SK-N-MC (cell line): ENCODE results near the gene KIF3B.

Experiments used
- EZH2 ChIP-seq: fragments of 200-600 bp; sonication (generic); IDR thresholded peaks from one replicate; pipeline ENCODE4 v1.6.1; 2017; ENCODE audit warnings: antibody characterized with exemption
- POLR2AphosphoS5 ChIP-seq: IDR thresholded peaks from 2 replicates; pipeline ENCODE4 v1.6.1; 2012; ENCODE audit warnings: mild to moderate bottlenecking, low read depth, low read length, borderline replicate concordance

DNA sequence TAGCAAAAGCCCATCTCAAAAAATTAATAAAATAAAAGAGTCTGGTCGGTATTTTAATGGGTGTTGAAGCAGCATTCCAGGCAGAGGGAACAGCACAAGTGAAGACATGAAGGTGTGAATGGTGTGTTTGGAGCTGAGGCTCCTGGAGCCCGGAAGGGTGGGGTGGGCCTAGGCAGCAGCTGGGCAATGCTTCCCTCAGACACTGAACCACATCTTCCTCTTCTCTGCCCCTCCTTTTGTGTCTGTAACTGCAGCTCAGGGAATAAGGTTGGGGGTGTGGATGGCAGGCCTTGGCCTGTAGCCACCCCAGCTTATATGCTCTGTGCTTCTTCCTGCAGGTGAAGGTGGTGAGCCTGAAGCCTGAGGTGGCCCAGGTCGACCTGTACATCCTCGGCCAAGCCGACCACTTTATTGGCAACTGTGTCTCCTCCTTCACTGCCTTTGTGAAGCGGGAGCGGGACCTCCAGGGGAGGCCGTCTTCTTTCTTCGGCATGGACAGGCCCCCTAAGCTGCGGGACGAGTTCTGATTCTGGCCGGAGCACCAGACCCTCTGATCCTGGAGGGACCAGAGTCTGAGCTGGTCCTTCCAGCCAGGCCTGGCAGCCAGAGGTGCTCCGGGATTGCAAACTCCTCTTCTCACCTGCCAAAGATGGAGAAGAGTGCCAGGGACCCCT lies 43.2 kb upstream of the KIF3B start:
- no peak for TF ChIP-seq EZH2
- TF ChIP-seq POLR2AphosphoS5, result no peak
